ENCODE results near the gene LRRC8D. TPM values are rescaled to one million over a fixed set of nuclear protein-coding genes. Genes with fewer than 3 reads are reported as not detected.
"Not testable (repeated sequence)": the region's sequence is repeated elsewhere in the genome, so short reads cannot be mapped to it uniquely, and the experiment has no call there.

Gene LRRC8D
- polyA plus RNA-seq, 2 donors: 3.5 to 7.1 TPM

GRCh38 chr1:89974696-89975470 lies 154.1 kb downstream of the LRRC8D start:
- no peaks in the 10 kb centered on the region for H3K4me1 ChIP-seq (ENCODE audit: control insufficient read depth in 2 of 2, insufficient read depth in 2 of 2, low read length in 1 of 2)
- no peaks in the 10 kb centered on the region for H3K27me3 ChIP-seq (ENCODE audit: control insufficient read depth in 1 of 2, insufficient read depth in 2 of 2, low read length in 2 of 2)
- H3K9me3 ChIP-seq (ENCODE audit: control insufficient read depth in 2 of 2, insufficient read depth in 1 of 2, low read depth in 1 of 2, low read length in 1 of 2): no peaks in the 10 kb centered on the region
- no peak overlapping the region for H3K27ac ChIP-seq (ENCODE audit: low read depth in 2 of 2, low read length in 1 of 2)
- H3K4me3 ChIP-seq (ENCODE audit: low read depth in 1 of 2, low read length in 2 of 2): no peak overlapping the region
- no peaks in the 10 kb centered on the region for H3K36me3 ChIP-seq (ENCODE audit: control insufficient read depth in 2 of 2, insufficient read depth in 2 of 2, low read length in 1 of 2)
- 59% methylated on average over 4 of the region's 4 CpGs for WGBS, 2 donors

GRCh38 chr1:89975540-89976125 lies 154.8 kb downstream of the LRRC8D start:
- H3K36me3 ChIP-seq (ENCODE audit: control insufficient read depth in 2 of 2, insufficient read depth in 2 of 2, low read length in 1 of 2): no peaks in the 10 kb centered on the region
- 65 to 70% methylated on average over 4 of the region's 4 CpGs for WGBS, 2 donors
- H3K27me3 ChIP-seq (ENCODE audit: control insufficient read depth in 1 of 2, insufficient read depth in 2 of 2, low read length in 2 of 2): no peaks in the 10 kb centered on the region
- no peaks in the 10 kb centered on the region for H3K9me3 ChIP-seq (ENCODE audit: control insufficient read depth in 2 of 2, insufficient read depth in 1 of 2, low read depth in 1 of 2, low read length in 1 of 2)
- H3K4me1 ChIP-seq (ENCODE audit: control insufficient read depth in 2 of 2, insufficient read depth in 2 of 2, low read length in 1 of 2): no peaks in the 10 kb centered on the region
- no peak overlapping the region for H3K4me3 ChIP-seq (ENCODE audit: low read depth in 1 of 2, low read length in 2 of 2)
- no peak overlapping the region for H3K27ac ChIP-seq (ENCODE audit: low read depth in 2 of 2, low read length in 1 of 2)

GRCh38 chr1:89978755-89979154 lies 157.9 kb downstream of the LRRC8D start:
- Histone ChIP-seq H3K4me3 (ENCODE audit: low read depth in 1 of 2, low read length in 2 of 2) (no peak overlapping the region), H3K4me1 (ENCODE audit: control insufficient read depth in 2 of 2, insufficient read depth in 2 of 2, low read length in 1 of 2) (no peaks in the 10 kb centered on the region), H3K9me3 (ENCODE audit: control insufficient read depth in 2 of 2, insufficient read depth in 1 of 2, low read depth in 1 of 2, low read length in 1 of 2) (no peaks in the 10 kb centered on the region), H3K27me3 (ENCODE audit: control insufficient read depth in 1 of 2, insufficient read depth in 2 of 2, low read length in 2 of 2) (no peaks in the 10 kb centered on the region), H3K36me3 (ENCODE audit: control insufficient read depth in 2 of 2, insufficient read depth in 2 of 2, low read length in 1 of 2) (no peaks in the 10 kb centered on the region), H3K27ac (ENCODE audit: low read depth in 2 of 2, low read length in 1 of 2) (no peak overlapping the region)
- WGBS, 2 donors: 87 to 100% methylated on average over 1 of the region's 1 CpG

GRCh38 chr1:89980605-89981004 lies 159.8 kb downstream of the LRRC8D start:
- H3K36me3 ChIP-seq (ENCODE audit: control insufficient read depth in 2 of 2, insufficient read depth in 2 of 2, low read length in 1 of 2): no peaks in the 10 kb centered on the region
- no peak overlapping the region for H3K4me3 ChIP-seq (ENCODE audit: low read depth in 1 of 2, low read length in 2 of 2)
- no peaks in the 10 kb centered on the region for H3K27me3 ChIP-seq (ENCODE audit: control insufficient read depth in 1 of 2, insufficient read depth in 2 of 2, low read length in 2 of 2)
- H3K27ac ChIP-seq (ENCODE audit: low read depth in 2 of 2, low read length in 1 of 2): no peak overlapping the region
- H3K9me3 ChIP-seq (ENCODE audit: control insufficient read depth in 2 of 2, insufficient read depth in 1 of 2, low read depth in 1 of 2, low read length in 1 of 2): no peaks in the 10 kb centered on the region
- H3K4me1 ChIP-seq (ENCODE audit: control insufficient read depth in 2 of 2, insufficient read depth in 2 of 2, low read length in 1 of 2): no peaks in the 10 kb centered on the region
- WGBS, 2 donors: 71 to 72% methylated on average over 4 of the region's 4 CpGs

GRCh38 chr1:89982846-89983245 lies 162.0 kb downstream of the LRRC8D start:
- H3K36me3 ChIP-seq (ENCODE audit: control insufficient read depth in 2 of 2, insufficient read depth in 2 of 2, low read length in 1 of 2); H3K4me3 ChIP-seq (ENCODE audit: low read depth in 1 of 2, low read length in 2 of 2); H3K27ac ChIP-seq (ENCODE audit: low read depth in 2 of 2, low read length in 1 of 2); H3K27me3 ChIP-seq (ENCODE audit: control insufficient read depth in 1 of 2, insufficient read depth in 2 of 2, low read length in 2 of 2); H3K4me1 ChIP-seq (ENCODE audit: control insufficient read depth in 2 of 2, insufficient read depth in 2 of 2, low read length in 1 of 2); H3K9me3 ChIP-seq (ENCODE audit: control insufficient read depth in 2 of 2, insufficient read depth in 1 of 2, low read depth in 1 of 2, low read length in 1 of 2): not testable (repeated sequence)
- whole genome bisulfite sequencing, 2 donors: 74 to 88% methylated on average over 2 of the region's 2 CpGs

- H3K27me3 ChIP-seq (ENCODE audit: control insufficient read depth in 1 of 2, insufficient read depth in 2 of 2, low read length in 2 of 2); H3K4me1 ChIP-seq (ENCODE audit: control insufficient read depth in 2 of 2, insufficient read depth in 2 of 2, low read length in 1 of 2); H3K4me3 ChIP-seq (ENCODE audit: low read depth in 1 of 2, low read length in 2 of 2); H3K36me3 ChIP-seq (ENCODE audit: control insufficient read depth in 2 of 2, insufficient read depth in 2 of 2, low read length in 1 of 2); H3K9me3 ChIP-seq (ENCODE audit: control insufficient read depth in 2 of 2, insufficient read depth in 1 of 2, low read depth in 1 of 2, low read length in 1 of 2); H3K27ac ChIP-seq (ENCODE audit: low read depth in 2 of 2, low read length in 1 of 2): not testable (repeated sequence)
- 97 to 98% methylated on average over 29 to 33 of the region's 33 CpGs for WGBS, 2 donors
Measured at GRCh38 chr1:89984564-89985116, 163.8 kb downstream of the LRRC8D start.

GRCh38 chr1:89986020-89986419 lies 165.2 kb downstream of the LRRC8D start:
- H3K4me1 ChIP-seq (ENCODE audit: control insufficient read depth in 2 of 2, insufficient read depth in 2 of 2, low read length in 1 of 2): no peaks in the 10 kb centered on the region
- no peaks in the 10 kb centered on the region for H3K36me3 ChIP-seq (ENCODE audit: control insufficient read depth in 2 of 2, insufficient read depth in 2 of 2, low read length in 1 of 2)
- H3K27me3 ChIP-seq (ENCODE audit: control insufficient read depth in 1 of 2, insufficient read depth in 2 of 2, low read length in 2 of 2): no peaks in the 10 kb centered on the region
- H3K4me3 ChIP-seq (ENCODE audit: low read depth in 1 of 2, low read length in 2 of 2): no peak overlapping the region
- no peaks in the 10 kb centered on the region for H3K9me3 ChIP-seq (ENCODE audit: control insufficient read depth in 2 of 2, insufficient read depth in 1 of 2, low read depth in 1 of 2, low read length in 1 of 2)
- no peak overlapping the region for H3K27ac ChIP-seq (ENCODE audit: low read depth in 2 of 2, low read length in 1 of 2)

Other genes with a start within 250 kb of the LRRC8D start
- under 1 TPM; 0.69 to 0.80 TPM for gene LRRC8C, start 187.9 kb upstream of the LRRC8D start, polyA plus RNA-seq
- gene ZNF326, start 174.1 kb downstream of the LRRC8D start, polyA plus RNA-seq: 10 to 100 TPM; 11.7 to 14.0 TPM

Data from esophagus (tissue), 2 donors.